GM18499 (cell line): ENCODE results near the gene CLIC5.

ENCODE experiments used
- ATAC-seq: cut with Tn5 transposase; IDR thresholded peaks from one replicate; pipeline ENCODE4 v1.9.1; 2021; ENCODE audit warnings: moderate number of reproducible peaks; ENCODE audit not compliant: insufficient read depth, unreplicated experiment

Gene CLIC5

GRCh38 chr6:45855642-45856394 lies 159.8 kb downstream of the CLIC5 start:
- ATAC-seq, result no peak

GRCh38 chr6:45854149-45854742 lies 161.4 kb downstream of the CLIC5 start:
- ATAC-seq, result no peak

GRCh38 chr6:45851034-45851400 lies 164.6 kb downstream of the CLIC5 start:
- no peak for ATAC-seq

GRCh38 chr6:45850378-45851033 lies 165.2 kb downstream of the CLIC5 start:
- no peak for ATAC-seq

GRCh38 chr6:45845567-45845966 lies 170.1 kb downstream of the CLIC5 start:
- ATAC-seq, result no peak

GRCh38 chr6:45844986-45845385 lies 170.7 kb downstream of the CLIC5 start:
- ATAC-seq, result no peak

GRCh38 chr6:45843848-45844521 lies 171.7 kb downstream of the CLIC5 start:
- no peak for ATAC-seq

- no peak for ATAC-seq
Measured at GRCh38 chr6:45841062-45841461, 174.6 kb downstream of the CLIC5 start.

- no peak for ATAC-seq
Measured at GRCh38 chr6:45838996-45839395, 176.7 kb downstream of the CLIC5 start.

- ATAC-seq, result no peak
Measured at GRCh38 chr6:45838451-45838850, 177.2 kb downstream of the CLIC5 start.

GRCh38 chr6:45837541-45838200 lies 178.0 kb downstream of the CLIC5 start:
- ATAC-seq, result no peak

GRCh38 chr6:45836984-45837383 lies 178.7 kb downstream of the CLIC5 start:
- ATAC-seq, result no peak

GRCh38 chr6:45836438-45836824 lies 179.2 kb downstream of the CLIC5 start:
- ATAC-seq, result no peak

GRCh38 chr6:45835721-45836437 lies 179.8 kb downstream of the CLIC5 start:
- ATAC-seq, result no peak

- no peak for ATAC-seq
Measured at GRCh38 chr6:45832063-45832462, 183.6 kb downstream of the CLIC5 start.
